SHP77 (cell line): ENCODE results near the gene SORCS2.

ENCODE experiments used
- DNase-seq, 2 experiments: peaks; one replicate each; lab custom pipeline; 2025; lab: John Stamatoyannopoulos, UW

Gene SORCS2

DNA sequence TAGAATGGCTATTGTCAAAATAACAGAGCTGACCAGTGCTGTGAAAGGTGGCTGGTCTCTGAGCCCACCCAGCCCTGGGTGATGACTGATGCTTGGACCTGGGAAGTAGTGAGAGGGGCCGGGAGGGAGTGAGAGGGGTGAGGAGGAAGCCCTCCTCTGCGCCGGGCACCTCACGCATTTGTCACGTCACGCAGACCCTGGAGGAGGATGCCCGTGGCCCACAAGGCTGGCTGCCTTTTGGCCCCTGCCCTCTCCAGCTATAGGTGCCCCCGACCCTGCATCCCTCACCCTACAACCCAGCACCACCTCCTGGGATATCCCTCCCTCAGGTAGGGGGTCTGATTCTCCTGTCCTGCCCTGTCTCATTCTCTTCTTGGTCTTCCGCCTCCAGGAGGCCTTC, 539.9 kb downstream of the SORCS2 start:
- DNase-seq: no peak

DNA sequence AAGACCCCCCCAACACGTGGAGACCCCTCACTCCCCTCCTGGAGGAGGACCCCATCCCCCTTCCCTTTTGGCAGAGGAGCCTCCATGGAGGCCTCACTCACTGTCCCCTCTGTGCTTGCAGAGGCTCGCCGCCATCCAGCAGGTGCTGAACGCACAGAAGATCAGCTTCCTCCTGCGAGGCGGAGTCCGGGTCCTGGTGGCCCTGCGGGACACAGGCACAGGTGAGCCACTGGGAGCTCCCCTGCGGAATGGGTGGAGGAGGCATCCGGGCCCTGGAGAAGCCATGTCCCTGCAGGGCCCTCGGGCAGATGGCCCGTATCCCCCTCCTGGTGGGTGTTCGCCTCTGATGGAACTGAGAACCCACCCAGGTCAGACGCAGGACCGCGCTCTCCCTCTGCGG, 540.9 kb downstream of the SORCS2 start:
- DNase-seq: no peak

DNA sequence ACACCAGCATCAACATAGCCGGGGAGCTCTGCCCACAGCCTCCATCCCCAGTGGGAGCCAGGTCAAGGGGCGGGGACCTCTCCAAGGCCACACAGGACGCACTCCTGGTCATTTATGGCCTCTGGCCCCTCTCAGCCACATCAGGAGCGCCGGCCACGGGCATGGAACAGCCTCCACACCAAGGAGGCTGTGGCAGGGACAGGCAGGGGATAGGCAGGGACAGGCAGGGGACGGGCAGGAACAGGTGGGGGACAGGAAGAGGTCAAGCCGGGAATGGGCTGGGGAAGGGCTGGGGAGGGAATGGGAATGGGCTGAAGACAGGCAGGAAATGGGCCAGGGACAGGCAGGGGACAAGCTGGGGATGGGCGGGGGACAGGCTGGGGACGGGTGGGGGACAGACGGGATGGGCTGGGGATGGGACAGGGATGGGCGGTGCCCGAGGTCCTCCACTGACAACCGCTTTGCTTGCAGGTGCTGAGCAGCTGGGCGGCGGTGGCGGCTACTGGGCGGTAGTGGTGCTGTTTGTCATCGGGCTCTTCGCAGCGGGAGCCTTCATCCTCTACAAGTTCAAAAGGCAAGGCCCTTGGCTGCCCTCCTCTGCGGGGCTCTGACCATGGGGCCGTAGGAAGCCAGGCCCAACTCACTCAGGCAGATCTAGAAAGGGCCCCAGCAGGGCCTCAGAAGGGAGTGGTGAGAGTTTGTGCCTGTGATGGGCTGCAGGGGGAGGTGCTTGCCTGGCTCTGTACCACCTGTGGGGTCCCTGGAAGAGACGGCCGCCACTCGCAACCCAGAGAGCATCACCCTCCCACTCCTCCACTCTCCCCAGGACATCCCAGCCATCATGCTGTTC, 541.7 kb downstream of the SORCS2 start:
- DNase-seq: no peak

DNA sequence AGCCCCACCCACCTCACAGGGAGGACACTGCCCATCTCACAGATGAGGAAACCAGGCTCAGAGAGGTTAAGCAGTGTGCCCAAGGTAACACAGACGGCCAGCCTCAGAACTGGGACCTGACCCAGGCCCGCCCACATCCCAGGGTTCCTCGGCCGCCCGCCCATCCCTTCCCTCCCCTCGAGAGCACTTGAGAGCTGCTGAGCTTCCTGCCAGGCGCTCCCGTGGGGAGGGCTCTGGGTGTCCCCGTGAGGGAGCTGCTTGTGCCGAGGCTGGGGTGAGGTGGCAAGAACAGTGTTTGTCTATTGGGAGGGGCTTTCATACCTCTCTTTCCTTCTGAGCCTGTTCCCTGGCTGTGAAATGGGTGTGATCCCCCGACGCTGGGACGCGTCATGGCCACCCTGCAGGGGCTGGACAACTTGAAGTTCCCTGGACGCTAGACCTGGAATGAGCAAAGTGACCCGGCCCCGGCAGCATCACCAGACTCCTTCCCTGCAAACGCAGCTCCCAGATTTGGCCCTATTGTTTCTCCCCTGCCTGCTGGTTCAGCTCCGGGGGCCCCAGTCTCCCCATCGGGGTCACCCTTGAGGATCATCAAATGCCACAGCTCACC, 542.4 kb downstream of the SORCS2 start:
- DNase-seq: no peak

DNA sequence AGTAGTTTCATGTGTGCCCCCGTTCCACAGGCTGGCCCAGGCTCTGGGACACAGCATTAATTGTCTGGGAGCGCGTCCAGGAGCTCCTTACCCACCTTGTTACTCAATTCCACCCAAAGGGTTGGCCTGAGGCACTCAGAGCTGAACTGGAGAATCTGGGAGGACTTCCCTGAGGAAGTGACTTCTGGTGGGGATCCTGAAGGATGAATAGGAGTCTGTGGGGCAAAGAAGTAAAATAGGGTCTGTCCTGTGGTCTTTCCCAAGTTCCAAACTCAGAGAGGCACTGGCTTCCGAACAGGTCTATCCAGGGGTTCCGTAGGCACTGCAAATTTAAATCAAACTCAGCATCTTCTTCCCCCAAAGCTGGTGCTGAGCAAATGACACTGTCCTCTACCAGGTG, 543.1 kb downstream of the SORCS2 start:
- no peak for DNase-seq

DNA sequence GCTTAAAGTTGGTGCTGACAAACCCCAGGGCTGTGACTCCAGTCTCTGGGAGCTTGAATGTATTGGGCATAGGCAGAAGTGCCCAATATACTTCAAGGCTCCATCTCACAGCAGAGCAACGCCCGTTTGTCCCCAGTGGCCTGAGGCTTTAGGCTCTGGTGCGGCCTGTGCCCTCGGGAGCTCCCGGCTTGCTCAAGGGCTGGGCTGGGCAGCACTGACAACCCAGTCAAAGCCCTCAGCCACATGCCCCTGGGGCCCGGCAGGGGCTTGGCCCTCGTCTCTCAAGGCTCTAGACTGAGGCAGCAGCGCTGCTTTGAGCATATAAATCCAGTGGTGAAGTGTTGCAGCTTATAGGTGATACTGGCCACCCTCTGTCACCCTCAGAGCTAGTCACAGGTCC, 543.6 kb downstream of the SORCS2 start:
- DNase-seq: no peak

DNA sequence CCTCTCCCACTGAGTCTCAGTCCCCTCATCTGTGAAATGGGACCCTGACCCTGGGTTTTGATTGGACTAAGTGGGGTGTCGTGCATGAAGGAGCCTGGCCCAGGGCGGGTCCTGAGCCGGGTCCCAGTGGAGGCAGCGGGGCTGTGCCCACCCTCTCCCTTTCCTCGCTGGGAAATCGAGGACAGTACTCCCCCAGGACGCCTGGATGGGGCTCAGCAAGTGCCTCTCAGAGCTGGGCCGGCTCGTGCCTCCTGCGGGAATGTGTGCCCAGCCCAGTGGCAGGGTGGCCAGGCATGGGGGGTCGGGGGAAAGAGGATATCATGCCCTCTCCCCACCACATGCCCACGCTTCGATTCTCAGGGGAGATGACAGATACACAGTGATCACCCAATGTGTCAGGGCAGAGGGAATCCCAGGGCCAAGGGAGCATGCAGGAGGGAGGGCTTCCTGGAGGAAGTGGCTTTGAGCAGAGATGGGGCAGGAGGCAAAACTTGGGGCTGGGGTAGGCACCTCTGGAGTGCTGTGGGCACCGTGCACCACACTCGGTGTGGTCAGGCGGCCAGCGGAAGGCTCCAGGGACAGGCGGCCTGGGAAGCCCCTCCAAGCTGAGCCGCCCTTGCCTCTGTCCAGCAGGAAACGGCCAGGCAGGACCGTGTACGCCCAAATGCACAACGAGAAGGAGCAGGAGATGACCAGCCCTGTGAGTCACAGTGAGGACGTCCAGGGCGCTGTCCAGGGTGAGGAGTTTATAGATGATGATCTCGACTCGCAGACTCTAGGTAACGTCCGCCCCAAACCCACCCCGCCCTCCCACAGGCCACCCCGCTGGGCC, 544.3 kb downstream of the SORCS2 start:
- DNase-seq: no peak

DNA sequence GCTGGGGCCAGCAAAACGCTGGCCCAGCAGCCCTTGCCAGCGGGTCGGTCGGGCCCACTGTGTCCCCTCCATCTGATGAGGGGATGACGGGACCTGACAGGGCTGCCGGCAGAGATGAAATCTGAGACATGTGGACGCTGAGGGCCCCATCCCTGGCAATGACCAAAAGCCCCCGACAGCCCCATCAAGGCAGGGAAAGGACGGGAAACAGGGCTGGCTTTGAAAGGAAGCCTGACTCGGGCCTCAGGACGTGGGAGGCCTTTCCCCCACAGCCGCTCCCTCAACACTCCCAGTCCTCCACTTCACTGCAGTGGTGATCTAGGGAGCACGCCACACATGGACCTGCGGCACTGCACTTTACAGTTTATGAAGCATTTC, 544.9 kb downstream of the SORCS2 start:
- no peak for DNase-seq

DNA sequence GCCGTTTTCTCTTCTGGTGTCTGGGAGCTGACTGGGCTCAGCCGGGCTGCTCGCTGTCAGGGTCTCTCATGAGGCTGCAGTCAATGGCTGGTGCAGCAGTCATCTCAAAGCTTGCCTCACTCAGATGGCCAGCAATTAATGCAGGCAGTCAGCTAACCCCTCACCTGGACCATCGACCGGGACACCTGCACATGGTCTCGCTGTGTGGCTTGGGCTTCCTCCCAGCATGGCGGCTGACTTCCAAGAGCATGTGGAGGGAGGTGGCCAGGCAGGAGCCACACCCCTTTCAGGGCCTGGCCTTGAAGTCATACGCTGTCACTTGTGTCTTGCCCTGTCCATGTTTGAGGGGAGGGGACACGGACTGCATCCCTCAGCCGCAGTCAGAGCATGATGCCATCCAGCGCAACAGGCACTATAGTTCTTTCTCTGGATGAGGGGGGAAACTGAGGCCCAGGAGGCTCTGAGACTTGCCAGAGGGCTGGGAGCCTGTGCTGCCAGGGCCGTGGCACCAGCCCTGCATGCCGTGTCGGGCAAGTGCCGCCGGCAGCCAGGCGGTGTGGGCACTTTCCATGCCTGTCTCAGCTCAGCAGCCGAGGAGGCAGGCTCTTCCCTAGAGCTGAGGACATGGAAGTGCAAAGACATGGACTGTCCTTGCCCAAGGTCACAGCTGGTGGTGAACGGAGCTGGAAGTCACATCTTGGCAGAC, 545.6 kb downstream of the SORCS2 start:
- DNase-seq: no peak

DNA sequence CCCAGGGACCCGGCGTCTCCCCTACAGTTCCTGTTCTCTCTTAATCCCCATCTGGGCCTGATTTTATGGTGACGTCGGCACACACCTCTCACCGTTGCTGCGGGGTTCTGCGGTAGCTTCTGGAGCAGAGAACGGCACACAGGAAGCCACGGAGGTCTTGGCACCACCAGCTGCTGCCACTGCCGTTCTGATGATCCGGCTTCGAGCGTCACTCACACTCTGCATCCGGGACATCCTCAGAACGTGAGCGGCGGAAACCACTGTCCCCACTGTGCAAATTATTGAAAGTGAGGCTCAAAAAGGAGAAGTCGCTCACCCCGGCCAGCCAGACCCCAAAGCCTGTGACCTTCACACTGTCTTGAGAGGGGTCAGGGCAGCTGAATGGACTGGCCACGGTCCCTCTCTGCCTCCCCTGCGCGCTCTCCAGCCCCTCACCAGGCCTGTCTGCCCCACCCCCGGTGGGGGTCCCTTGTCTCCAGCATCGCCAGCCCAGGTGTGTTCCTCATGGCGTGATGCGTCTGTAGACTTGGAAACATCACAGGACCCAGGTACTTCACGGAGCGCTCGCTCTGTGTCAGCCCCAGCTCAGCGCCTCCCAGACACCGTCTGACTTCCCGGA, 546.2 kb downstream of the SORCS2 start:
- no peak for DNase-seq

DNA sequence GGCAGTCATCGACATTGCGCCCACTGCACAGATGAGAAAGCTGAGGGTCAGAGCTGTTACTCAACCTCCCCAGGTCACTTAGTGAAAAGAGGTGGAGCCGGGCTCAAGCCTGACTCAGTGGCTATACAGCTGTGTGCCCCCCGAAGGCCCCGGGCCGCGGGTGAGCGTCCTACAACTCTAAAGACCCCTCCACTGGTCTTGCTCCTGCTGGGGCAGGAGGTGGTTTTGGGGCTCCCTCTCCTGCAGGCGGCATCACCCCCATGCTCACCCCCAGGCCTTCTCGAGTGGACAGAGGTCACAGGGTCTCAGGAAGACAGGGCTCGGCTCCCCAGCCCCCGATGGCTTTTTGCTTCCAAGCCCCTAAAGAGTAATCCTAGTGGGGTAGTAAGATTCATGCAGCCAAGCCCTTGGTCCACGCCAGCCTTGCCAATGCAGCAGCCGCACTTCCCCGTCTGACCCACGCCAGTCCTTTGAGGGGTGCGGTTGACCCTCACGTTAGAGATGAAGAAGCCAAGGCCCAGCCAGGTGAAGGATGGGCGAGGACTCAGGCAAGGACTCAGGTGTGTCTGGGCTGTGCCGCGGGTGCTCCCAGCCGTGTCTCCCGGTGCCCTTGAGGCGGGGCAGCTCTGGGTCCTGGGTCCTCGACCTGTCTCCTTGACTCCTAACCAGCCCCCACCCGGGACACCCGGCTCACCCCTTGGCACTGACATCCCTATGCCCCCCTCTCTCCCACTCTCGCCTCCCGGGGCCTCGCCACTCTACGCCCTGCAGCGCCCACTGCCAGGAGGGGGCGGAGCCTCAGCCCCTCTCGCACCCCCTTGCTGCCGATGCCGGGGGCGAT, 547.0 kb downstream of the SORCS2 start:
- DNase-seq: no peak

DNA sequence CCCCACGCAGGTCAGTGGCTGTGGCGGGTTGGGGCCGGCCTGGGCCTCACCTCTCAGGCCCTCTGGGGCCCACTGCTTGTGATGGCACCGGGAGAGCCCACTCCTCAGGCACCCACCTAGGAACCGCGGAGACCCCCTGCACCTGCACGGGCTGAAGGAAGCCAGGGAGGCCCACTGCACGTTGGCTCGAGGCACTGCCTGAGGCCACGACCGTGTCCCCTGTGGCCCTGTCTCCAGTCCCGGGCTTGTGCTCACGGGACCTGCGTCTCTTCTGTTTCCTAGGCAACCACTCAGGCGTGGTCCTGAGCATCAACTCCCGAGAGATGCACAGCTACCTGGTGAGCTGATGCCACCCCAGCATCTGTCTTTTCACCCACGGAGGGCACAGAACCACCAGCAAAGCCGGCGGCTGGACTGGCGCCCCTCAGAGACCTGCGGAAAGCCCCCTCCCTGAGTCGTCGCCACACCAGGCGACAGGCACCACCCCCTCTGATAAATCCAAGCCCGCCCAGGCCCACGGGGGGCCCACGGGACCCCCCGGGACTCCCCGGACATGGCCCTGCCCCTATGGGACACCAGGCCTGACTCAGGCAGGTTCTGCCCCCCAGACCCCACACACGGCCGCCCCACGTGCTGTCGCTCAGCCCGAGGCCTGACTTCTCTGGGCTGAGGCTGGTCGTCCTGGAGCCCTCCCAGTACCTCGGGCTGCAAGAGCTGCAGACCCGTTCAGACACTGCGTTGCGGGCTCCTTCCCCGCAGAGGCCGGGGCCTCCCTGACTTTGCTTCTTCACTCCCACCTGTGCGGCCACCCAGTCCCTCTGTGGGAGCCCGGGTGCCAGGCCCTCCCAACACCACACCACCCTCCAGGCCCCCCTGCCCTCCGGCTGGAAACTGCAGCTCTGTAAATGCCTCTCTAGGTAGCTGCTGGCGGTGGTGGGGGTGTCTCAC, 547.9 kb downstream of the SORCS2 start:
- no peak for DNase-seq

DNA sequence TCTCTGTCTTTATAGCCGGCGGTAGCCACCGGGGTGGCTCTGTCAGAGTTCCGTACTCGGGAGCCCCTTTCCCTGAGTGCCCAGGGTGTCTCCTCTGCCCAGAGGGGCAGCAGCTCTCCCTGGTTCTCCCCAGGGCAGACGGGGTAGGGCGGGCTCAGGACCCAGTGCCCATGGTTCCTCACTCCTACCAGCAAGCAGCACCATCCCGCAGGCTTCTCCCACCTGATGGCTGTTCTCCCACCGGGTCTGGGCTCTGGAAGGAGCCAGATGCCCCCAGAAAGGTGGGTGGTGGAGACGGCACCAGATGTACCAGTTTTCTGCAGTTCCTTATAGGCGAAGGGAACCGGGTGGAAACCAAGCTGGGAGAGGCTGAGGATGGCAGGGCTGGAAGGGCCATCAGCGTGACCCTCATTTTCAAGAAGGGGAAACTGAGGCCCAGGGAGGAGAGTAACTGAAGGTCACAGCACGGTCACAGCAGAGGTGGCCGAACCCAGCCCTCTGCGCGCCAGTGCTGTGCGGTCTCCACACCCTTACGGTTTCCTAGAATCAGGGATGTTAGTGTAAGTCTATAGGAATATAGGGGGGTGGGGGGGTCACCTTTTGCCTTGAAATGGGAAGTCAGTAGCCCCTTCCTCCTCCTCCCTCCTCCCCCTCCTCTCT, 548.7 kb downstream of the SORCS2 start:
- DNase-seq: no peak

DNA sequence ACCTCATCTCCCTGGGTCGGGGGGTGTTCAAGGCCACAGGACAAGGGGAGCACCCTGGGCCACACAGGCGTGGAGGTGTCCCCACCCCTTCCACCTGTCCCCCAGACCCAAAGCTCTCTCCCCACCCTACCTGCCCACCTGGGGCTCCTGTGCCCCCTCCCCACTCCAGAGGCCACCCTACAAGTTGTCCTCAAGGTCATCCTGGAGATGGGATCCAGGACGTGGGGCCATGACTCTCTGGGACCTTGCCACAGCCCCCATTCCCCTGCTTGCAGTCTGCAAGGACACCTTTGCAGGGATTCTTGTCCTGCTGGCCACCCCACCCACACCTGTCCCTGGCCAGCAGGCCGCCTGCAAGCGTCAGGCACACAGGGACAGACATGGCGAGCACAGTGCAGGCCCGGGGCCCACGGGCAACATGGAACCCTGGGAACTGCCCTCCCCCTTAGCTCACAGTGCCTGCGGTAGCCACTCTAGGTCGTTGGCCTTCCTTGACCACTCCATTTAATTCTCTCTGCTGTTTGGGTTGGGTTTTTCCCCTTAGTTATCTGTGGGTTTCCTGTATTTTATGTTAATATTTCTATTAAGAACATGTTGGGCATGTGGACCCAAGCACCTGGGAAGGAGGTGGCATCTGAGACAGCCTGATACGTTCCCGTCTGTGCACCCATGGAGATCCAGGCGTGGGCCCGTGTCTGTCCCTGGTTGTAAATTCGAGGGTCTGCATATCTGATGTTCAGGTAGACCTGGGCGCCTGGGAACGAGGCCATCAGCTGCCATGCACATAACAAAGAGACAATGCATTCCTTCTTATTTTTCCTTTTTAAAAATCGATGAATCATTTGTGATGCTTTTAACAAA, 549.8 kb downstream of the SORCS2 start:
- no peak for DNase-seq

DNA sequence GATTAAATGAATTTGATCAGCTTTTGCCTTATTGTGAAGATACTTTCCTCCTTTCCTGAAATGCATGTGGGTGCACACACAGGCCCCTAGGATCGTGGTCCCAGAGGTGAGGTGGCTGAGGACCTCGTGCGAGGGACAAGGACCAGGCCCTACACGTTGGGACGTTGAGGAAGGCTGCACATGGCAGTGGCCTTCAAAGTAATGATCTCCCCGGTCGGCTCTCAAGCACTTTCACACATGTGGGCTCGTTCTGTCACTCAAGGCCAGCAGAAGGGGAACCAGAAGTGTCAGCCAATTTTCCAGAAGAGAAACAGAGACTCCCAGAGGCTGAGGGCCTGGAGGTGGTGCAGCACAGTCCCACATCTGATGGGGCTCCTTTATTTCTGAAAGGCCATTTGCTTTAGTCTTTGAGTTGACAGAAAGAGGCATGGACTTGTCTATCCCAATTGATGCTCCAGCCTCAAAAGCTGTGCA, 550.5 kb downstream of the SORCS2 start:
- DNase-seq: no peak

DNA sequence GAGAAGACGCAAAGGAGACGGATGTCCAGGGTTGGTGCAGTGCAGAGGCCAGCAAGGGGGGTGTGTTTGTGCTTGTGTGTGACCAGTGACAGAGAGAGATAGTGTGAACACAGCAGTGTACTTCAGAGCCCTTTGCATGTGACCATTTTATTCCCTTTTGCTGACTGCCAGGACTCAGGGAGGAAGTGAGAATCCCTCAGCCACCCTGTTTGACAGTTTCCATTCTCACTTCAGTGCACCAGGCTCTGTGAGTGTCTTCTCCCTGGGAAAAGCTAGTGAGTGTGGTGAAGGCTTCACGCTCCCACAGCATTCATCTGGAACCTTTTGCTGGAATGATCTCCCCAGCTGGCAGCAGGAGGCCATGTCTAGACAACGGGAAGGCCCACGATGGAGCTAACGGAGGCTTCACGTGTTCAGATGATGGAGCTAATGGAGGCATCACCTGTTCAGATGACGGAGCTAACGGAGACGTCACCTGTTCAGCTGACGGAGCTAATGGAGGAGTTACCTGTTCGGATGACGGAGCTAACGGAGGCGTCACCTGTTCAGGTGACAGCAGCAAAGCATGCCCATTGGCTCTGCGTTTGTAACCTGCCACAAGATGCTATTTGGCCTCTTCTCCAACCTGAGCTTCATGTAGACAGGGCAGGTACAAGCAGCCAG, 551.9 kb downstream of the SORCS2 start:
- DNase-seq: no peak

DNA sequence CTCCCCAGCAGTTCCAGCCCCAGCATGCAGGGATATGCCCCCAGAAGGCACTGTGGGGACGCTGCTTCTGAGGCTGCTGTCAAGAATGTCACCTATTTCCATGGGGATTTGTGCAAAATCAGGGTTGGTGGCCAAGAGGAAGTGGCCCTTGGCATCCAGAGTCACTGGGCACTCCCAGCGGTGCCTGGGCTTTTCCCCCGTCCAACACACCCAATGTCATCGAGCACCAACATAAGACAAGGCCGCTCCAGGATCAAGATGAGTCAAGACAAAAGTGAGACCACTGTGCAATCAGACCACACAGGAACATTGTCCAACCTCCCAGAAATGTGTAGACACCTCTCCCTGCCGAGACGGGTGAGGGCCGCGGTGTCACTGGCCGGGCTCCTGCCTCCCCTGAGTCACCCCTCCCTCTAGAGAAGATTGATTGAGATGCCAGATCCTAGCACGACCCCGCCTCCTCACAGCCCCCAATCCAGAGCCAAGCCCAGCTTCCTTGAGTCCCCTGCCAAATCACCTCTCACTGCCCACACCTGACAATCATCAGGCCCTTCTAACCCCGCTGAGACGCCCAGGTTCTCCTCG, 553.1 kb downstream of the SORCS2 start:
- DNase-seq: no peak
